NCI-H446 treated with DMSO at 0.1 percent for 48 hours (cell line): ENCODE results near the gene NFKBIB.

Experiments used
- DNase-seq: peaks from one replicate; lab custom pipeline; 2025; lab: John Stamatoyannopoulos, UW

The NFKBIB gene

GRCh38 chr19:38904581-38905539 is 5.1 kb downstream of the NFKBIB start:
- DNase-seq: no peak

DNA sequence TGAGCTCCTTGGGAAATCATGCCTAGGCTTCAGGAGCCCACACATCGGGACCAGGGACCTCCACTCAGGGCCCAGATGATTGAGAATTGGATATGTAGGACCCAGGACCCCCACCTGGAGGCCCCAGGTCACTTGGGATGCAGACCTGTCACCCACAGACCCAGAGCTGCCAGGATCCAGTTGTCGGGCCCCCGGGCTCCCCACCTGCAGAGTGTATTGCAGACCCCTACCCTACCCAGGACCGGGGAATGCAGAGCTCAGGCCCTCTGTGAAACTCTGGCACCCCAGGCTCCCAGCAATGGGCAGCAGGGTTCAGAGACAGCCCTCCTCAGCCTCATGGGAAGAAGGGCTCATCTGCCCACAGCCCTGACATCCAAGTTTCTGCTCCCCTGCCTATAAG is 5.9 kb downstream of the NFKBIB start:
- DNase-seq: no peak

DNA sequence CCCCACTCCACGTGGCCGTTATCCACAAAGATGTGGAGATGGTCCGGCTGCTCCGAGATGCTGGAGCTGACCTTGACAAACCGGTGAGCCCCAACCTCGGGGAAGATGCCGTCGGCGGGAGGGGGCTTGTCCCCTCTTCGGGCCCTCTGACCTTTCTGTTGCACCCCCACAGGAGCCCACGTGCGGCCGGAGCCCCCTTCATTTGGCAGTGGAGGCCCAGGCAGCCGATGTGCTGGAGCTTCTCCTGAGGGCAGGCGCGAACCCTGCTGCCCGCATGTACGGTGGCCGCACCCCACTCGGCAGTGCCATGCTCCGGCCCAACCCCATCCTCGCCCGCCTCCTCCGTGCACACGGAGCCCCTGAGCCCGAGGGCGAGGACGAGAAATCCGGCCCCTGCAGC is 7.5 kb downstream of the NFKBIB start:
- DNase-seq: no peak

- DNase-seq: no peak
Measured at GRCh38 chr19:38907670-38908069, 7.9 kb downstream of the NFKBIB start.

- DNase-seq: no peak
Measured at GRCh38 chr19:38908911-38909310, 9.1 kb downstream of the NFKBIB start.

- no peak for DNase-seq
Measured at GRCh38 chr19:38910488-38910887, 10.7 kb downstream of the NFKBIB start.

DNA sequence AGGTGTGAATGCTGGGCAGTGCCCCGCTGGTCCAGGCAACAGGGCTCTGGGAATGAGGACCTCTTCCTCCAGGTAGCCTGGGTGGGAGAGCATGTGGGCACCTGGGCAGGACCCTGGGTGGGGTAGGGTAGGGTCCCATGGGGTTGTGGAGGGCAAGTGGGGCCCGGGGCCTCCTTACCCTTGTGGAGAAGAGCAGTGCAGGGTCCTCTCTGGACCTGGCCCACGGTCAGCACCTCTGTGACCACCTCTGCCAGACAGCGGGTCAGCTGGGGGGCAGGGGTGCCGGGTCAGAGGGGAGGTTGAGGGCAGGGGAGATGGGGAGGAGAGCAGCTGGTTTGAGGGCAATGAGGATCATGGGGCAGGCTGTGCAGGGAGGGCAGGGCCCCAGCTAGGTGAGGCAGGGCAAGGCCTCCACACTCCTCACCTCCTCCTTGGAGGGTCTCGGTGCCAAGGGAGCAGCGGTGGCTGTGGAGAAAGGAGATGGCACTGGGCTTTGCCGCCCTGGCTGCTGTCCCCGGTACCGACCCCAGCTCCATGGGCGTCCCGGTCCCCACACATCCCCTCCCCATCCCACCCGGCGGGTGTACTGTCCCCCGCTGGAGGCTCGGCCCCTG is 11.7 kb downstream of the NFKBIB start:
- DNase-seq: no peak

DNA sequence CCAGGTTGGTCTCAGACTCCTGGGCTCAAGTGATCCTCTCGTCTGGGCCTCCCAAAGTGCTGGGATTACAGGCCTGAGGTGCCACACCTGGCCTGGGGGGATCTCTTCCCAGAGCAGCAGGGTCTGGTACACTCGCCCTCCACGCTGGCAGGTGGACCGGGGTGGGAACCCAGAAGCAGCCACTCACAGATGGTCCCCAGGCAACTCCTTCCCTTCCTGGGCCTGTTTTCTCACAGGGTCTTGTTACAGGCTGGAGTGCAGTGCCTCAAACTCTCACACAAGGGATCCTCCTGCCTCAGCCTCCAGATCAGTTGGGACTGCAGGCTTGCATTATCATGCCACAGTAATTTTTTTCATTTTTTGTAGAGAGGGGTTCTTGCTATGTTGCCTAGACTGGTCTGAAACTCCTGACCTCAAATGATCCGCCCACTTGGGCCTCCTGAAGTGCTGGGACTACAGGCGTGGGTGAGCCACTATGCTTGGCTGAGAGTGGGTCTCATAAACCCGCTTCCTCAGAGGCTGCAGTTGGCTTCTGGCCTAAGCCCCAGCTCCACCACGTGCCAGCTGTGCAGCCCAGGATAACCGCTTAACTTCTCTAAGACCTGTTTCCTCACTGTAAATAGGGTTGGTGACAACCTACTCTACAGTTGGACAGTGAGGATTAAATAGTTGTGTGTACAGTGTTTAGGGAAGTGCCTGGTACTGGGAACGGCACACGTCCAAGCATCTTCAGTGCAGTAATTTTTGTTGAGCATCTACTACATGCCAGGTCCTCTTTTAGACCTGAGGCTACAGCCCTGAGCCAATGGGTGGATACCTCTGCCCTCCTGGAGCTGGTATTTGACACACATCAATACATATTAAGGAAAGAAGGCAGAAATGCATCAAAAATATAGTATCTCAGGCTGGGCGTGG is 13.1 kb downstream of the NFKBIB start:
- DNase-seq: no peak

- no peak for DNase-seq
Measured at GRCh38 chr19:38913958-38914357, 14.2 kb downstream of the NFKBIB start.

DNA sequence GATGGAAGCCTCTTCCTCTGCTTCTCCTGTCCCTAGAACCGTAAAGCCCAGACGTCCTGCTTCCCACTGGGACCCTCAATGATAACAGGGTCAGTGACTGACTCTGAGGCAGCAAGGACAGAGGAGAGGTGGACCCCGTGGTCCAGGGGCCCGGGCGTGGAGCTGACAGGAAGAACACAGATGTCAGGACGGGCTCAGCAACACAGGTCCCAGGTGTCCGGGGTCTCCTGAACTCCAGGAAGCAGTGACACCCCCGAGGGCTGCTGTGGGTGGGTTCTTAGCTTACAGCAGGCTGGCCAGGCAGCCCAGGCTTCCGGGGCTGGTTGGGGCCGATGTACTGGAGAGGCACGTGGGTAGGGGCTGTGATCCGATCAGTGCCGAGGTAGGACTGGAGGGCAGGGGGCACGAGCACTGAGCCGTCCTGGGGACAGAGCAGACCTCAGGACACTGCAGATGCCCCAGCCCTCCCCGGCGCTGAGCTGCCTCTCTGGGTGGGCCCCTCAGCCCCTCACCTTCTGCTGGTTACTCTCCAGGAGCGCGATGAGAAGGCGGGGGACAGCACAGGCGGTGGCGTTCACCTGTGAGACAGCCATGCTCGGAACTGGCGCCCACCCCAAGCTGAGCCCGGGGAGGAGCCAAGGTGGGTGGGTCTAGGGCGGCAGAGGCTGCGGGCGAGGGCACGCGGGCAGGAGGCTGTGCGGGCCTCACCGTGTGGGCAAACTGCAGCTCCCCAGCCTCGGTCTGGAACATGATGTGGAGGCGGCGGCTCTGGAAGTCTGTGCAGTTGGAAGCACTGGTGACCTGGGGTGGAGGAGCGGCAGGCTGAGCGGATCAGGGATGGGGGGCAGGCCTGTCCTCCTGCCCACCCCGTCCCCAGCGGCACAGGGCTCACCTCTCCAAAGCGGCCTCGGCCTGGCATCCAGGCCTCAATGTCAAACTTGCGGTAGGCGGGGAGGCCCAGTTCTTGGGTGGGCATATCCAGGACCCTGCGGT is 15.9 kb downstream of the NFKBIB start:
- no peak for DNase-seq

DNA sequence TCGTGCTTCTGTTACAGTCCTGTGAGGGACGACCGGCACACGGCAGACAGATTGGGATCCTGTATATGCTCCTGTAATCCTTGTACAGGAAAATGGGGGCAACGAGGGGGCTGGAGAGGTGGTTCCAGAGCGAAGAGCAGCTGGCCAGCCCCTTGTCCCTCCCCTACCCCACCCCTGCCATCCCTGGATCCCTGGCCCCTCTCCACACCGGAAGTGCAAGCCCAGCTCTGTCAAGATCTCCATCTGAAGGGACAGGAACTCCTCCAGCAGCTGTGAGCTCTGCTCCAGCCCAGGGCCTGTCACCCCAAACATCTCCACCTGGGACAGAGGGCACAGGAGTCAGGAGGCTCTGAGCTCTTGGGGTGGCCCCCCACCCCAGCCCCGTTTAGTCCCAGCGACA is 17.7 kb downstream of the NFKBIB start:
- no peak for DNase-seq

DNA sequence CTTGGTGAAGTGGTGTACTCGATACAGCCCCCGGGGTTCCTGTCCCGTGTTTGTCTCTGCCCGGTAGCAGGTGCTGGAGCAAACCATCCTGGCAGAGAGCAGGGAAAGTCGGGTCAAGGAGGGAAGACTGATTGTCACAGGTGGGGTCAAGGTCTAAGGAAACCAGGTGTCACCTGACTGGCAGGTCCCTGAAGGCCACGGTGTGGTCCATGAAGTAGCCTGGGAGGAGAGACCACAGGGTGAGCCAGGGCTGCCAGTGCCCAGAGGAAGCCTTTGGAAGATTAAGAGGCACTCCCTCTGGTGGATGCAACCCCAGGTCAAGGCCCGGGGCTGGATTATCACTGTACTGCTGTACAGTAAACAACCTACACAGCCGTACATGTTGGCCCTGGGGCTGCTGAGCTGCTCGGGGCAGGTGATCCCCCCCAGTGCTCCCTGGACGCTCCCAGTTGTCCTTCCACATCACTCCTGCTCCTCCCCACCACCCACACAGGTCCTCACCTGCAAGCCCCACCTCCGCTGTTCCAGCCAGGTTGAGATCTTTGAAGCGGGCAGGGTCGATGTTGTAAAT is 18.2 kb downstream of the NFKBIB start:
- no peak for DNase-seq

GRCh38 chr19:38918526-38918925 is 18.8 kb downstream of the NFKBIB start:
- DNase-seq: no peak

DNA sequence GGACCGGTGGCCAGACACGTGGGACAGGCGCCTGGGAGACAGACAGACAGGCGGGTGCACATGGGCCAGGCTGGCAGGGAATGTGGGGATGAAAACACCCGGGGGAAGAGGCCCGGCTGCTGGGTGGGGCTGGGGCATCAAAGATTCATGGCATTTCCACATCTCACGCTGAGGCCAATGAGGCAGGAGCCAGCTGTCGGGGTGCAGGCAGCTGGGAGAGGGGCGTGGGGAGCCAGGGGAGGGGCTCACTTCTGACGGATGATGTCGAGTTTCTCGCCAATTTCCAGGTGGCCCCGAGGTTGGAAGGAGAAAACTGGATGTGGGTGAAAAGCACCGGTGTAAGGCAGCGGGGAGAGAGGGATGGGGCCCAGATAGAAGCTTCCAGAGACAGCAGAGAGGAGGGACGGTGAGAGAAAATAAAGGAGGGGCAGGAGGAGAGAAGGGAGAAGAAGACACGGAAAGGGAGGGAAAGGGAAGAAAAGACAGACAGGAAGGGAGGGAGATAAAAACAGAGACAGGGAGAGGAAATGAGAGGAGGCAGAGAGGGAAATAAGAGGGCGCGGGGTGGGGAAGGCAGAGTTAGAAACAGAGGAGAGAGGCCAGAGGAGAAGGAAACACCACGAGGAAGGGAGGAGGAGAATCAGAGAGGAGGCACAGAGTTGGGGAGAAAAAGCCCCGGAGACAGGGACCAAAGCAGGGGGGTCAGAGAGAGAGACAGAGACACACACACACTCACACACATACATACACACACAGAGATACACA is 20.2 kb downstream of the NFKBIB start:
- DNase-seq: no peak

GRCh38 chr19:38920602-38921419 is 21.0 kb downstream of the NFKBIB start:
- no peak for DNase-seq

DNA sequence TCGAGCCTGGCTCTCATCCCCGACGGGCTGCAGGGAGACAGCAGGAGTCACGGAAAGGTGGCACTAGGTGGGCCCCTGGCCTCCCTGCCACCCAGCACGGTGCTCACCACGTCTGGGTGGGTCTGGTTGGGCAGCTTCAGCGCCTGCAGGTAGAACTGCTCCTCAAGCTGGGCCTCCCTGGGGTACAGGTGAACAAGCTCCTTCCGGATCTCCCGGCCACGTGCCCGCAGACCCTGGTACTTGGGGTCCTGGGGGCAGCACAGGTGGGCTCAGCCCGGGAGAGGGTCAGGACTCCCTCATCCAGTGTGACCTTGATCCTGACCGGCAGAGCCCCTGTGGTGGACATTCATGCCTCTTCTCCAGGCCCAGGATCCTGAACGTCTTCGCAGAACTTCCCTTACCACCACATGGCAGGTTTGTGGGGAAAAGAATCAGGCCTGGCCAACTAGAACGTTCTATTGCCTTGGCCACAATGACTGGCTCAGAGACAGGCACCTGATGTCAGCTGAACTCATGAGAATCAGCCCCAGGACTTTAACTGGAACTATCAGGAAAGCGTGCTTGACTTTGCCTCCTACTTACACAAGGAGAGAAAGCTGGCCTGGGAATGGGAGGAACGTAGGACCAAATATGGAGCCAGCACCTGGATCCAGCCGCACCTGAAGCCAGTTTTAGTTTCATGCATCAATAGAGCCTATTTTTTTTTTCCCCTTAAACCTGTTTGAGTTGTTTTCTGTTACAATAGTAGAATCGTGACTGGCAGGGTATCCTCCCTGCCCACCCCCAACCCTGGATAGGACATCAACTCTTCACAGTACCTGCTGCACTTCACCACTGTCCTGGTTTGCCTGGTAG is 21.9 kb downstream of the NFKBIB start:
- DNase-seq: no peak

- no peak for DNase-seq
Measured at GRCh38 chr19:38922482-38922881, 22.7 kb downstream of the NFKBIB start.

DNA sequence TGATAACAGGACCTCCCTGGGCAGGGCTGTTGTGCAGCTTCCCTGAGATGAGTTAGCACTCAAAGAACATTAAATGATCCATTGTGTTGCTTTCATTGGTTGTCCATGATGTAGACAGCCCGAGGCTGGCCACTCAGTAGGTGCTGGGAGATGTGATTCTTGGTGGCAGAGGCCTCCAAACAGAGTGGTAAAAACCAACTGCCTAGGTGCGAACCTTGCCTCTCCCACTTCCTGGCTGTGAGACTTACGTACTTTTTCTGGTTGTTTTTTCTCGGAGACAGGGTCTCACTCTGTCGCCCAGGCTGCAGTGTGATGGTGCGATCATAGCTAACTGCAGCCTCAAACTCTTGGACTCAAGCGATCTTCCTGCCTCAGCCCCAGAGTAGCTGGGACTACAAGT is 24.6 kb downstream of the NFKBIB start:
- DNase-seq: no peak
